IMR-90 (cell line): ENCODE results near the gene C21orf91.

Experiments
- CTCF ChIP-seq: conservative IDR thresholded peaks from 2 replicates; pipeline ENCODE4 v1.5.1; 2012; ENCODE audit warnings: mild to moderate bottlenecking, low read depth, low read length, improper control_type of control experiment
- TF ChIP-seq, protein P1 (sequence below): fragments of 150-350 bp; IDR thresholded peaks from 2 replicates; pipeline ENCODE4 v1.6.1; 2017; ENCODE audit warnings: mild to moderate bottlenecking, antibody characterized with exemption, low read length, low read depth

GRCh38 chr21:17797967-17798366, 21.2 kb downstream of the C21orf91 start:
- no peak for TF ChIP-seq CTCF
- TF ChIP-seq, protein P1, sequence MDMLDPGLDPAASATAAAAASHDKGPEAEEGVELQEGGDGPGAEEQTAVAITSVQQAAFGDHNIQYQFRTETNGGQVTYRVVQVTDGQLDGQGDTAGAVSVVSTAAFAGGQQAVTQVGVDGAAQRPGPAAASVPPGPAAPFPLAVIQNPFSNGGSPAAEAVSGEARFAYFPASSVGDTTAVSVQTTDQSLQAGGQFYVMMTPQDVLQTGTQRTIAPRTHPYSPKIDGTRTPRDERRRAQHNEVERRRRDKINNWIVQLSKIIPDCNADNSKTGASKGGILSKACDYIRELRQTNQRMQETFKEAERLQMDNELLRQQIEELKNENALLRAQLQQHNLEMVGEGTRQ, result no peak
